Loucy (cell line): ENCODE data around the gene TRPM3.

ENCODE experiments used
- CTCF ChIP-seq: fragments of 200-600 bp; sonication (generic); conservative IDR thresholded peaks from 2 replicates; pipeline ENCODE4 v1.5.1; 2014; ENCODE audit warnings: mild to moderate bottlenecking, antibody characterized with exemption, low read length
- EZH2phosphoT487 ChIP-seq: fragments of 200-600 bp; IDR thresholded peaks from 2 replicates; pipeline ENCODE4 v1.6.1; 2018; ENCODE audit warnings: antibody characterized with exemption, mild to moderate bottlenecking, moderate library complexity, borderline replicate concordance

GRCh38 chr9:70609011-70609410, 512.4 kb downstream of the TRPM3 start:
- TF ChIP-seq CTCF (no peak), EZH2phosphoT487 (no peak)
